ENCODE data around the gene SMKR1.

DNA sequence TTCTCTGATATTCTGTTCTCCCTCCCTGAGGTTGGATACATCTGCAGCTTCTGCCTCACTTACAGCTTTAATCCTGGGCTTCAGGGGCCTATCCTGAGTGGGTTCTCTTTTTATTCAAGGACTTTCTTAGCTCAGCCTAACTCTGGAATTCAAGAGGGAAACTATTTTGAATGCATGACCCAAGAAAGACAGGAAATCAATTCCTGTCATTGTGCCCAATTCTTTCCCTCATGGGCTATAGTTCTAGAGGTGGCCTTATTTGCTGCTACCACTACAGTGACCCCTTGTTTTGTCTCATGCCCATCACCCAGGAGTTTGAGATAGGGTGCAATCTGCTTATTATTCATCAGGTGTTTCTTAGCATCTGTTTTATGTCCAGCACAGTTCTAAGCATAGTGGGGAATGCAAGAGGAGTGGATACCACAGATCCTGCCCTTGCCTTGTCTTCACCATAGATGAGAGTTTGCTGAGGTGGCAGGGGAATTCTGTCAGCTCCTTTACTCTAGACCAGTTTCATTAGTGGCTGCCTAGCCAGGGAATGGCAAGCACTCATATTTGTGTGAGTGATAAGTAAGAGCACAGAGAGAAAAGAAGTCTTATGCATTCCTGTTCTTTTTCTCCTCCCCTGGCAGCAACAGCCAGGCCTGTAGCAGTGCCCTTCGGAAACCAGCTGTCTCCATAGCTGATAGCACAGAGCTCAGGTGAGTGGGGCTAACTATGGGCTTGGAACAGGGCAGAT lies 48.7 kb upstream of the SMKR1 start:
- TF ChIP-seq, protein P1, sequence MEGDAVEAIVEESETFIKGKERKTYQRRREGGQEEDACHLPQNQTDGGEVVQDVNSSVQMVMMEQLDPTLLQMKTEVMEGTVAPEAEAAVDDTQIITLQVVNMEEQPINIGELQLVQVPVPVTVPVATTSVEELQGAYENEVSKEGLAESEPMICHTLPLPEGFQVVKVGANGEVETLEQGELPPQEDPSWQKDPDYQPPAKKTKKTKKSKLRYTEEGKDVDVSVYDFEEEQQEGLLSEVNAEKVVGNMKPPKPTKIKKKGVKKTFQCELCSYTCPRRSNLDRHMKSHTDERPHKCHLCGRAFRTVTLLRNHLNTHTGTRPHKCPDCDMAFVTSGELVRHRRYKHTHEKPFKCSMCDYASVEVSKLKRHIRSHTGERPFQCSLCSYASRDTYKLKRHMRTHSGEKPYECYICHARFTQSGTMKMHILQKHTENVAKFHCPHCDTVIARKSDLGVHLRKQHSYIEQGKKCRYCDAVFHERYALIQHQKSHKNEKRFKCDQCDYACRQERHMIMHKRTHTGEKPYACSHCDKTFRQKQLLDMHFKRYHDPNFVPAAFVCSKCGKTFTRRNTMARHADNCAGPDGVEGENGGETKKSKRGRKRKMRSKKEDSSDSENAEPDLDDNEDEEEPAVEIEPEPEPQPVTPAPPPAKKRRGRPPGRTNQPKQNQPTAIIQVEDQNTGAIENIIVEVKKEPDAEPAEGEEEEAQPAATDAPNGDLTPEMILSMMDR (IDR thresholded peaks at IDR 0.05 in 4 of 5, conservative IDR thresholded peaks at IDR 0.05 in 1 of 5): no peak
- TF ChIP-seq POLR2A (IDR thresholded peaks at IDR 0.05): no peak
